Measurements from ENCODE around the gene ZNF521. TPM values are rescaled to one million over a fixed set of nuclear protein-coding genes. Genes with fewer than 3 reads are reported as not detected.

ZNF521 gene
- polyA plus RNA-seq, 3 donors, result 0.07 to 0.20 TPM; not detected in 1

DNA sequence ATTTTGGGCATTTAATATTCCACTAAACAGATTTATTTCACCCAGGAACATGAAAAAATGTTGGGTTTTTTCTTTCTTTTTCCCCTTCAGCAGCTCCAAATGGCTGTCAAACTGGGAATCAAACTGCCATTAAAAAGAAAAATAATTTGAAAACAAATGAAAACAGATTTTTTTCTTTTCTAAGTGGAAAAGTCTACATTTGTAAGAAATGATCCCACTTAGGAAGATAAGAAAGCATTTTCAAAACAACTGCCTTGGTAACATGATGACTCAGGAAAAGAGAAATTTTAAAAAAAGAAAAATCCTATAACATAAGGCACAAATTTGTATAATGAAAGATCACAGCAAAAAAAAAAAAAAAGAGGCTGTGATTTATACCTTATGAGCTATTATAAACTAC, 20.0 kb downstream of the ZNF521 start:
- DNase-seq, result no peak
- TF ChIP-seq, protein P1, sequence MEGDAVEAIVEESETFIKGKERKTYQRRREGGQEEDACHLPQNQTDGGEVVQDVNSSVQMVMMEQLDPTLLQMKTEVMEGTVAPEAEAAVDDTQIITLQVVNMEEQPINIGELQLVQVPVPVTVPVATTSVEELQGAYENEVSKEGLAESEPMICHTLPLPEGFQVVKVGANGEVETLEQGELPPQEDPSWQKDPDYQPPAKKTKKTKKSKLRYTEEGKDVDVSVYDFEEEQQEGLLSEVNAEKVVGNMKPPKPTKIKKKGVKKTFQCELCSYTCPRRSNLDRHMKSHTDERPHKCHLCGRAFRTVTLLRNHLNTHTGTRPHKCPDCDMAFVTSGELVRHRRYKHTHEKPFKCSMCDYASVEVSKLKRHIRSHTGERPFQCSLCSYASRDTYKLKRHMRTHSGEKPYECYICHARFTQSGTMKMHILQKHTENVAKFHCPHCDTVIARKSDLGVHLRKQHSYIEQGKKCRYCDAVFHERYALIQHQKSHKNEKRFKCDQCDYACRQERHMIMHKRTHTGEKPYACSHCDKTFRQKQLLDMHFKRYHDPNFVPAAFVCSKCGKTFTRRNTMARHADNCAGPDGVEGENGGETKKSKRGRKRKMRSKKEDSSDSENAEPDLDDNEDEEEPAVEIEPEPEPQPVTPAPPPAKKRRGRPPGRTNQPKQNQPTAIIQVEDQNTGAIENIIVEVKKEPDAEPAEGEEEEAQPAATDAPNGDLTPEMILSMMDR (IDR thresholded peaks at IDR 0.05), result no peak
- peaks cover 9 to 10% of the 10 kb centered on the region in 2 donors for H3K4me1 ChIP-seq (ENCODE audit: control insufficient read depth in 1 of 2, insufficient read depth in 2 of 2, low read length in 2 of 2)
- H3K4me3 Mint-ChIP-seq, result no peak overlapping the region
- H3K4me3 ChIP-seq (replicated peaks in 1 of 3; ENCODE audit: low read depth in 2 of 3, low read length in 3 of 3), result no peak overlapping the region
- intact Hi-C loops (cut with micrococcal nuclease), result no loop called here
- no peaks in the 10 kb centered on the region for H3K9me3 Mint-ChIP-seq
- no peaks in the 10 kb centered on the region for H3K36me3 ChIP-seq (replicated peaks in 1 of 2; ENCODE audit: control insufficient read depth in 1 of 2, insufficient read depth in 2 of 2, low read length in 2 of 2)
- H3K4me1 Mint-ChIP-seq, result peaks cover 23% of the 10 kb centered on the region
- no peaks in the 10 kb centered on the region for H3K27me3 Mint-ChIP-seq (ENCODE audit: low read depth in 3 of 3)
- no peak overlapping the region for H2AFZ ChIP-seq (ENCODE audit: insufficient read depth, low read depth, low read length, poor library complexity, severe bottlenecking)
- no peaks in the 10 kb centered on the region for H3K27me3 ChIP-seq (ENCODE audit: control insufficient read depth in 2 of 2, insufficient read depth in 2 of 2, low read length in 2 of 2)
- no peak overlapping the region for H3K27ac ChIP-seq (ENCODE audit: low read depth in 1 of 2, low read length in 2 of 2)
- no peaks in the 10 kb centered on the region for H3K9me3 ChIP-seq (replicated peaks in 1 of 2; ENCODE audit: control insufficient read depth in 1 of 2, insufficient read depth in 1 of 2, low read length in 2 of 2)
- no peak overlapping the region for H3K4me2 ChIP-seq (replicated peaks; ENCODE audit: extremely low read depth, low read length, poor library complexity, severe bottlenecking)
- H3K36me3 Mint-ChIP-seq, result no peaks in the 10 kb centered on the region
- no peak overlapping the region for H3K9ac ChIP-seq (ENCODE audit: insufficient read depth, low read length, poor library complexity, severe bottlenecking)
- H3K27ac Mint-ChIP-seq, result no peak overlapping the region
- no peaks in the 10 kb centered on the region for H3K79me2 ChIP-seq (ENCODE audit: insufficient read depth, low read length)
- H4K20me1 ChIP-seq (ENCODE audit: insufficient read depth, low read length), result no peaks in the 10 kb centered on the region

DNA sequence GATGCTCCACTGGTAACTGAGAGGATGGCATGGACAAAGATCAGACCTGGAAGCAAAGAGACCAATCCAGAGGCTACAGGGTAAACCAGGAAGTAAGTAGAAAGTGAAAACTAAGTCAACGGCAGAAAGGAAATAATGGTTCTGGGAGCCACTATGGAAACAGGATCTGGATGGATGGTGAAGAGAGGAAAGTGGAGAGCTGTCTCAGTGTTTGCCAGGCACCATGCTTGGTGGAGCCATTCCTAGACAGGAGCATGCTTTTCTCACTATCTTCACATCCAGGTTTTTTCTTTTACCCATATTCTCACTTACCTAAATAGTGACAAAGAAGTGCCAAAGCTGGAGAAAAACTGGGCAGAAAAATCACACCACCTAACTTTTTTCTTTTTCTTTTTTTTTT, 22.2 kb downstream of the ZNF521 start:
- no peaks in the 10 kb centered on the region for H3K36me3 ChIP-seq (replicated peaks in 1 of 2; ENCODE audit: control insufficient read depth in 1 of 2, insufficient read depth in 2 of 2, low read length in 2 of 2)
- no peak overlapping the region for H3K4me3 ChIP-seq (replicated peaks in 1 of 3; ENCODE audit: low read depth in 2 of 3, low read length in 3 of 3)
- H3K9ac ChIP-seq (ENCODE audit: insufficient read depth, low read length, poor library complexity, severe bottlenecking), result no peak overlapping the region
- no peaks in the 10 kb centered on the region for H4K20me1 ChIP-seq (ENCODE audit: insufficient read depth, low read length)
- Mint-ChIP-seq H3K27ac (peak overlapping the region in 1 of 7 donors; percentile 63), H3K4me3 (peak overlapping the region in 1 of 2 donors; percentile 3), H3K27me3 (ENCODE audit: low read depth in 3 of 3) (no peaks in the 10 kb centered on the region), H3K36me3 (no peaks in the 10 kb centered on the region), H3K9me3 (no peaks in the 10 kb centered on the region), H3K4me1 (peaks cover 27% of the 10 kb centered on the region)
- H3K4me1 ChIP-seq (ENCODE audit: control insufficient read depth in 1 of 2, insufficient read depth in 2 of 2, low read length in 2 of 2), result peaks cover 9 to 10% of the 10 kb centered on the region in 2 donors
- H3K27ac ChIP-seq (ENCODE audit: low read depth in 1 of 2, low read length in 2 of 2), result no peak overlapping the region
- TF ChIP-seq, protein P1 (IDR thresholded peaks at IDR 0.05), result no peak
- intact Hi-C loops (cut with micrococcal nuclease), result no loop called here
- H3K27me3 ChIP-seq (ENCODE audit: control insufficient read depth in 2 of 2, insufficient read depth in 2 of 2, low read length in 2 of 2), result no peaks in the 10 kb centered on the region
- no peak overlapping the region for H3K4me2 ChIP-seq (replicated peaks; ENCODE audit: extremely low read depth, low read length, poor library complexity, severe bottlenecking)
- peak overlapping the region; percentile 32 for H2AFZ ChIP-seq (ENCODE audit: insufficient read depth, low read depth, low read length, poor library complexity, severe bottlenecking)
- H3K9me3 ChIP-seq (replicated peaks in 1 of 2; ENCODE audit: control insufficient read depth in 1 of 2, insufficient read depth in 1 of 2, low read length in 2 of 2), result no peaks in the 10 kb centered on the region
- 0% methylated on average over 1 of the region's 1 CpG for WGBS (ENCODE audit: insufficient coverage)
- H3K79me2 ChIP-seq (ENCODE audit: insufficient read depth, low read length), result no peaks in the 10 kb centered on the region
- DNase-seq, result peak in 1 of 3 donors; percentile 29

All from CD14-positive monocyte (primary cell).